ENCODE measurements around the gene TAPT1.
A peak's percentile ranks its signal among the peaks of the same experiment; 100 is the strongest.

Gene TAPT1

GRCh38 chr4:16125571-16126445 lies 100.5 kb downstream of the TAPT1 start:
- no peak for DNase-seq

- DNase-seq: no peak
Measured at GRCh38 chr4:16124232-16124631, 102.0 kb downstream of the TAPT1 start.

GRCh38 chr4:16123356-16124084 lies 102.8 kb downstream of the TAPT1 start:
- DNase-seq: no peak

GRCh38 chr4:16122784-16123183 lies 103.5 kb downstream of the TAPT1 start:
- DNase-seq: peak; percentile 14

- no peak for DNase-seq
Measured at GRCh38 chr4:16122308-16122711, 104.0 kb downstream of the TAPT1 start.

GRCh38 chr4:16120720-16121119 lies 105.6 kb downstream of the TAPT1 start:
- DNase-seq: no peak

GRCh38 chr4:16119981-16120380 lies 106.3 kb downstream of the TAPT1 start:
- DNase-seq: no peak

GRCh38 chr4:16118090-16118489 lies 108.2 kb downstream of the TAPT1 start:
- no peak for DNase-seq

GRCh38 chr4:16117164-16117563 lies 109.1 kb downstream of the TAPT1 start:
- no peak for DNase-seq

- DNase-seq: no peak
Measured at GRCh38 chr4:16116493-16116990, 109.7 kb downstream of the TAPT1 start.

GRCh38 chr4:16116019-16116418 lies 110.3 kb downstream of the TAPT1 start:
- DNase-seq: no peak

- no peak for DNase-seq
Measured at GRCh38 chr4:16114546-16114945, 111.7 kb downstream of the TAPT1 start.

GRCh38 chr4:16113741-16114140 lies 112.5 kb downstream of the TAPT1 start:
- DNase-seq: no peak

- DNase-seq: no peak
Measured at GRCh38 chr4:16111533-16111932, 114.7 kb downstream of the TAPT1 start.

- no peak for DNase-seq
Measured at GRCh38 chr4:16110661-16111290, 115.5 kb downstream of the TAPT1 start.
